OCI-LY3 (cell line): ENCODE data around the gene GSAP.

ENCODE experiments used
- H2AFZ ChIP-seq: fragments of 200-600, 300-600 bp; shearing (Covaris generic); 2 replicates; pipeline ENCODE4 v1.6.0; 2014; ENCODE audit warnings: antibody characterized with exemption, low read depth, low read length
- H3K27ac ChIP-seq: fragments of 200-600, 300-600 bp; sonication (generic); 2 replicates; pipeline ENCODE4 v1.5.1; 2014; ENCODE audit warnings: mild to moderate bottlenecking, low read length, moderate library complexity, mixed read lengths
- H3K27me3 ChIP-seq: fragments of 200-600, 300-600 bp; sonication (generic); 2 replicates; pipeline ENCODE4 v1.6.1; 2014; ENCODE audit warnings: low read depth, low read length, mixed read lengths
- H3K36me3 ChIP-seq: fragments of 200-600, 300-600 bp; sonication (generic); replicated peaks from 2 replicates; pipeline ENCODE3; 2014; ENCODE audit warnings: low read depth, low read length, mixed read lengths
- H3K4me1 ChIP-seq: fragments of 300-600, 200-600 bp; sonication (generic); 2 replicates; pipeline ENCODE4 v1.6.1; 2014; ENCODE audit warnings: low read length, mixed read lengths
- H3K4me2 ChIP-seq: fragments of 200-600, 300-600 bp; sonication (generic); 2 replicates; pipeline ENCODE4 v1.6.1; 2014; ENCODE audit warnings: low read length, mixed read lengths
- H3K4me3 ChIP-seq: fragments of 300-600, 200-600 bp; sonication (generic); 2 replicates; pipeline ENCODE4 v1.5.1; 2014; ENCODE audit warnings: antibody characterized with exemption, mild to moderate bottlenecking, low read length, moderate library complexity
- H3K79me2 ChIP-seq: fragments of 300-600, 200-600 bp; shearing (Covaris generic); 2 replicates; pipeline ENCODE4 v1.6.1; 2014; ENCODE audit warnings: mild to moderate bottlenecking, low read length, mixed read lengths
- H3K9ac ChIP-seq: fragments of 300-600, 200-600 bp; shearing (Covaris generic); 2 replicates; pipeline ENCODE4 v1.6.0; 2014; ENCODE audit warnings: mild to moderate bottlenecking, low read length, moderate library complexity
- H3K9me3 ChIP-seq: fragments of 200-600, 300-600 bp; shearing (Covaris generic); 2 replicates; pipeline ENCODE4 v1.6.1; 2014; ENCODE audit warnings: low read length, mixed read lengths; ENCODE audit not compliant: insufficient read depth
- H4K20me1 ChIP-seq: fragments of 200-600, 300-600 bp; sonication (generic); 2 replicates; pipeline ENCODE4 v1.6.1; 2016; ENCODE audit warnings: low read length, mixed read lengths; ENCODE audit not compliant: insufficient read depth
- CTCF ChIP-seq: fragments of 200-600, 300-600 bp; sonication (generic); IDR thresholded peaks from 2 replicates; pipeline ENCODE4 v1.5.1; 2014; ENCODE audit warnings: antibody characterized with exemption, low read length, low read depth
- EZH2phosphoT487 ChIP-seq: fragments of 200-600 bp; shearing (Covaris generic); IDR thresholded peaks from 2 replicates; pipeline ENCODE4 v1.6.1; 2018; ENCODE audit warnings: antibody characterized with exemption, mixed run types, low read depth

GSAP gene

GRCh38 chr7:77406421-77406820 is 9.7 kb downstream of the GSAP start:
- Histone ChIP-seq H3K4me1 (peaks cover 15% of the 10 kb centered on the region), H3K4me2 (no peak overlapping the region), H3K36me3 (no peaks in the 10 kb centered on the region), H4K20me1 (no peaks in the 10 kb centered on the region), H3K79me2 (no peaks in the 10 kb centered on the region), H3K9ac (no peak overlapping the region), H3K9me3 (no peaks in the 10 kb centered on the region), H3K27me3 (no peaks in the 10 kb centered on the region), H3K4me3 (no peak overlapping the region), H3K27ac (no peak overlapping the region), H2AFZ (no peak overlapping the region)
- TF ChIP-seq CTCF, result no peak
- TF ChIP-seq EZH2phosphoT487, result no peak

GRCh38 chr7:77404641-77405040 is 11.5 kb downstream of the GSAP start:
- Histone ChIP-seq H3K27ac (no peak overlapping the region), H4K20me1 (no peaks in the 10 kb centered on the region), H3K9me3 (no peaks in the 10 kb centered on the region), H3K9ac (no peak overlapping the region), H3K4me1 (peaks cover 14% of the 10 kb centered on the region), H3K4me2 (no peak overlapping the region), H2AFZ (no peak overlapping the region), H3K4me3 (no peak overlapping the region), H3K36me3 (no peaks in the 10 kb centered on the region), H3K27me3 (no peaks in the 10 kb centered on the region), H3K79me2 (no peaks in the 10 kb centered on the region)
- TF ChIP-seq EZH2phosphoT487 (no peak), CTCF (no peak)

- TF ChIP-seq EZH2phosphoT487, result no peak
- TF ChIP-seq CTCF, result no peak
- H3K27ac ChIP-seq, result no peak overlapping the region
- H4K20me1 ChIP-seq, result no peaks in the 10 kb centered on the region
- no peak overlapping the region for H3K4me3 ChIP-seq
- H3K79me2 ChIP-seq, result no peaks in the 10 kb centered on the region
- H3K27me3 ChIP-seq, result no peaks in the 10 kb centered on the region
- H3K4me2 ChIP-seq, result no peak overlapping the region
- no peak overlapping the region for H3K9ac ChIP-seq
- peaks cover 15% of the 10 kb centered on the region for H3K4me1 ChIP-seq
- H3K36me3 ChIP-seq, result no peaks in the 10 kb centered on the region
- H2AFZ ChIP-seq, result no peak overlapping the region
- H3K9me3 ChIP-seq, result no peaks in the 10 kb centered on the region
Observed at GRCh38 chr7:77403957-77404356, 12.2 kb downstream of the GSAP start.

GRCh38 chr7:77402818-77403217 is 13.3 kb downstream of the GSAP start:
- Histone ChIP-seq H4K20me1 (no peaks in the 10 kb centered on the region), H3K4me2 (no peak overlapping the region), H3K4me3 (no peak overlapping the region), H3K4me1 (peaks cover 10% of the 10 kb centered on the region), H3K79me2 (no peaks in the 10 kb centered on the region), H3K27ac (no peak overlapping the region), H3K9ac (no peak overlapping the region), H2AFZ (no peak overlapping the region), H3K27me3 (no peaks in the 10 kb centered on the region), H3K9me3 (no peaks in the 10 kb centered on the region), H3K36me3 (no peaks in the 10 kb centered on the region)
- TF ChIP-seq CTCF (no peak), EZH2phosphoT487 (no peak)
